Pulmonary artery endothelial cell (primary cell): ENCODE measurements around the gene DUSP19. TPM values are rescaled to one million over a fixed set of nuclear protein-coding genes. Genes with fewer than 3 reads are reported as not detected.
"Not testable (repeated sequence)": the region's sequence is repeated elsewhere in the genome, so short reads cannot be mapped to it uniquely, and the experiment has no call there.

Source experiments
- DNase-seq: peaks from one replicate; pipeline ENCODE4 v3.0.0-alpha.2; 2011; ENCODE audit warnings: low read depth, low spot score
- total RNA-seq: library from RNA; depleted of rRNA; stranded (reverse); fragments of >200 nt; gene quantifications from 2 replicates; pipeline ENCODE4 v1.2.3, GENCODE V29; 2014

DUSP19 gene, protein sequence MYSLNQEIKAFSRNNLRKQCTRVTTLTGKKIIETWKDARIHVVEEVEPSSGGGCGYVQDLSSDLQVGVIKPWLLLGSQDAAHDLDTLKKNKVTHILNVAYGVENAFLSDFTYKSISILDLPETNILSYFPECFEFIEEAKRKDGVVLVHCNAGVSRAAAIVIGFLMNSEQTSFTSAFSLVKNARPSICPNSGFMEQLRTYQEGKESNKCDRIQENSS
- total RNA-seq = 2.1 and 4.5 TPM in 2 replicates

- peak; percentile 69 for DNase-seq
These were observed at the start of gene DUSP19 for GRCh38 chr2:183078464-183079138. Gene DUSP19 (plus strand): TSS chr2:183078747. CDS start chr2:183078934, 187 bp downstream.

DNA sequence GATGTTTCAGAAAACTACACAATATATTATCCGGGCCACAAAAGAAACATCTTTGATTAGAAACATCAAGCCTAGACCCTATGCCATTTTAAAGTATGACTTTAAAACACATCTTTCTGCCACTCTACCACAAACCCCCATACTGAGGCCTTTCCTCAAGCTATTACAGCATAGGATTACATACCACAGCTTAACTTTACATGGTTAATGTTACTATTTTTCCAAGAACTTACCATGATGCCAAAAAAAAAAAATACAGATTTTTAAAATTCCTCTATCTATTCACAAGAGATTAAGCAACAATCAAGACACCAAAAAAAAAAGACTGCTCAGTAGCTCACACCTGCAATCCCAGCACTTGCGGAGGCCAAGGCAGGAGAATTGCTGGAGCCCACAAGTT lies 49.3 kb upstream of the DUSP19 start:
- DNase-seq = no peak

DNA sequence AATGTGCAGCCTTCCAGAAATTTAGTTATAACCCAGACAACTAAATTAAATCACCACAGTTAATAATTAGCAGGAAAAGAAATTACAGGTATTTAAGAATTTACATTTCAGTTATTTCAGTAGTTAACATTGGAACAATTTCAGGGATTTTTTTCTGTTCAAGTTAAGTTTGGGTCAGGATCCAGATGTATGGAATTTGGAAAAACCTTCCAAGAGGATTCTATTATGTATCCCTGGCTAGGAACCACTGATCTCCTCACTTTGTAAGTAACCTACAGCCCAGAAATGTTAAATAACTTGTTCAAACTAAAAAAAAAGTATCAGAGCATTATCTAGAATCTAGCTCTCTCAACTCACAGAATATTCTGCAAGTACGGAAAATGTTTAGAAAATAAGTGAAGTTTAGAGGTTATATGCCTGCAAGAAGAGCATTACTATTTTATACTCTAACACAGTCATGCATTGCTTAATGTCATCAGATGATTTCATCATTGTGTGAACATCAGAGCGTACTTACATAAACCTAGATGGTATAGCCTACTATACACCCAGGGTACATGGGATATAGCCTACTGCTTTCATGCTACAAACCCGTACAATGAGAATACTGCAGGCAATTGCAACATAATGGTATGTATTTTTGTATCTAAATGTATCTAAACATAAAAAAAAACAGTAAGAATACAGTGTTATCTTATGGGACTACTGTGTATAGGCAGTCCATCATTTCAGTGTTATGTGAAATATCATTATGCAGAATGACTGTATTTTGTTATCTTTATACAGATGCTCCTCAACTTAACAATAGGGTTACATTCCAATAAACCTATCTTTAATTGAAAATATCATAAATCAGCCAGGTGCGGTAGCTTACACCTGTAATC lies 46.4 kb upstream of the DUSP19 start:
- no peak for DNase-seq

DNA sequence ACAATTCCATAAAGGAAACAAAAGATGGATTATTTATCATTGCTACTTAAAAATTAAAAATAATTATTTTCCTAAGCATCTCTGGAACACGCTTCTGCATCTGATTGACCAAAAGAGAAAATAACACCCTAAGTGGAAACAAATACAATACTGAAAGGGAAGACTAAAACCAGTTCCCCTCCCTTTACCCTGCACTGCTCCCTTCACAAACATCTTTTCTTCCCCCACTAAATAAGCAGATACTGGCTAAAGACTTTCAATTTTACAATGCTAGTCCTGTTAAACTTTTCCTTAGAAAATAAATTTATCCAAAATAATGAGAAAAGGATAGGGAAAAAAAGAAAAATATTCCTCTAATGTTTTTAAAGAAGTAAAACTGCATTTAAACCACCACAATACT lies 44.6 kb upstream of the DUSP19 start:
- DNase-seq = no peak

GRCh38 chr2:183034806-183035205 lies 43.7 kb upstream of the DUSP19 start:
- DNase-seq = no peak

DNA sequence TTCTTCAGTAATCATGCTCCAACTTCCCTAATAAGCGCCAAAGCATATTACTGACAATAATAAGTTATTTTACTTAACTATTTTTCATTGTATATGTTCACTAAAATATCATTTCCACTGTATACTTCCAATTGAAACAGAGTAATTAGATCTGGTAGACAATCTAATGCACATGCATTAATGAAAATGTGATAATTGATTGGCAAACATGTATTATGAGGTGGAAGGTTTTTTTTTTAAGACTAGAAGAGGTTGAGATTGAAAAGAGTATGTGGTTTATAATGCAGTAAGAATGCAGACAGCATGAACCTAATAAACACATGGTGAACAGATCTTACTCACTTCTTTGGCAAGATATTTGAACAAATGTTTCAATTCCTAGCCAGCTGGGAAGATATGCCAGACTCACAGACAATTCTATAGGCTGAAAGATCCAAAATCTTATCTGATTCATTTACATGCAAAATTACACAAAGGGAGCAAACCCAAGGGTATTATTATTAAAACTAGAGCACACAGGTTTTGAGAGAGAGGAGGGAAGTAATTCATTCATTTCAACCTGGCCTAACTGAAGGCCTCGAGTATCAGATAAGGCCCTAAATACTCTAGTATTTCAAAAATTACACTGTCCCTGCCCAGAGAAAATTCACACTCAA lies 43.1 kb upstream of the DUSP19 start:
- DNase-seq = no peak

DNA sequence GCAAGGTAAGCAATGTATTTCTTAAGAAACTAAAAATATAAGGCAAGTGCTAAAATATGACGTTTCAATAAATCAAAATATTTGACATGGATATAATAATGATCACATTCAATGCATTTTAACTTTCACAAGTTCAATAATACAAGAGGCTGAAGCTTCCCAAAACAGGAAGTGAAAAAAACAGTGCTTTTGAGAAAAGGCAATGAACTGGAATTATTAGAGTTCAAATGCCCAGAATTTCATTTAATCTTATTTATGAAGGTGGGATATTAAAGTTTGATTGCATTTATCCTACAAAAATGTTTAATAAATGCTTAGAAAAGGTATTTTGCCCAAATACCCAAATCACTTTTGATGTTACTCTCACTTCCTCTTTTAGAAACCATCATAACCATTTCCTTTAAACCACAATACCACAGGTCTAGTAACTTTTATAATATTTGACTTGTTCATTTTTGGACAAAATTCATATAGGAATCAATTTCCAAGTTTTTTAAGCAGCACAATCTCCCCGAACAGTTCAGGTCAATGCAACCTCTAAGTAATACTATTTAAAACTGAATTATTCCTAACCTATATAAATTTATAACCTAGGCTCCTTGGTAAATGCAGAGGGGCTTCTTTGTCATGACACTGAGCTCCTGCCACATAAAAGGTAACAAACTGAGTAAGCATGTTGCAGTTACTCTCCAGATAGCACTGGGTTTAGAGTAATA lies 42.4 kb upstream of the DUSP19 start:
- DNase-seq = no peak

DNA sequence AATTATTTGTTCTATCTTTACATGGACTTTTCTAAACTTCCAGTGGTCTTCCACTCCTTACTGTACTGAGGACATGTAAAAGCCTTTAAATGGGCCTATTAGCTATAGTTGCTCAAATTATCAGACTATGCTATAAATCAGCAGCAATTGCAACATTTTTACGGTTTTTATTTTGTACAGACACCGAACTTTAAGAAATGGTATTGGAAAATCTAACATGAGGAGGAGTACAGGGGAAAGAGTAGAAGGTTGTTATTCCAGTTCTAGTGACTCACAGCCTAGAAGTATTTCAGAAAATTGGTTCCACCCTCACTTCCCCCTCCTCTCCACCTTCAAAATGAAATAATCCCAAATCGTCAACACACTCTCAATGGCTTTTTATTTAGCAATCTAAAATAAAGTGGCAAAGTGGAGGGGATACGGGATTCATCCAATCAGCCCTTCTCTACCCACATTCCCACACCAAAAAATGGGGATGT lies 41.4 kb upstream of the DUSP19 start:
- DNase-seq = no peak

DNA sequence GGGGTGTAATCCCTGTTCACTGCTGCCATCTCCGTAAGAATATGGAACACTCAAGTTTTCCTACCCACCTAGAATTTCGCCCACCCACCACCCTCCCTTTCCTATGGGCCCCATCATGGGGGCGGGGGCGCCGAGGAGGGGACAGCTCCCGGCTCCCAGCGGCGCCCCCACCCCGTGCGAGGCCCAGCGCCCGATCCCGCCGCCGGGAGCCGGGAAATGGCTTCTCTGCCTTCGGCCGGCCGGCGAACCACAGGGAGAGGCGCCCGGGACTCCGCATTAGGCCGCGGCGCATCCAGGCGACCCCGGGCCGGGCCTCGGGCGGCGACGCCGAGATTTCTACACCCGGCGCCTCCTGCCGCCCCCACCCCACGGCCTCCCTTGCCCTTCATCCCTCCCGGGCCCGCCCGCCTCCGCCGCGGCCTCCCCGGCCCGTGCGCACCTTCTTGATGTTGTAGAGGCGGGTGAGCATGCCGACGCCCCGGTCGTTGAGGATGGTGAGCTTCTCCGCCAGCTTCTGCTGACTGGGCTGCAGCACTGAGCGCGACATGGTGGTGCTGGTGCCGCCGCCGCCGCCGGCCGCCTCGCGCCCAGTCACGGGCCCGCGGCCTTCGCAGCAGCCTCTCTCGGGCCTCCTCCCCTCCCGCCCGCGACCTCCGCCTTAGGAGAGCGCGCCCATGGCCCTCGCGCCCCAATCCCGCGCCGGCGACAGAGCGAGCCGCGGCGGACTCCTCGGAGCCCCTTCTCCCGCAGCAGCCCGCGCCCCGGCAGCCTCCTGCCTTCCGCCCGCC lies 40.8 kb upstream of the DUSP19 start:
- peak; percentile 7 for DNase-seq

- peak; percentile 33 for DNase-seq
These were observed 39.9 kb upstream of the DUSP19 start, which contains the start of gene NCKAP1 for GRCh38 chr2:183038341-183039300. Gene NCKAP1 (minus strand): TSS chr2:183038457. CDS start chr2:183038099, 358 bp downstream.

DNA sequence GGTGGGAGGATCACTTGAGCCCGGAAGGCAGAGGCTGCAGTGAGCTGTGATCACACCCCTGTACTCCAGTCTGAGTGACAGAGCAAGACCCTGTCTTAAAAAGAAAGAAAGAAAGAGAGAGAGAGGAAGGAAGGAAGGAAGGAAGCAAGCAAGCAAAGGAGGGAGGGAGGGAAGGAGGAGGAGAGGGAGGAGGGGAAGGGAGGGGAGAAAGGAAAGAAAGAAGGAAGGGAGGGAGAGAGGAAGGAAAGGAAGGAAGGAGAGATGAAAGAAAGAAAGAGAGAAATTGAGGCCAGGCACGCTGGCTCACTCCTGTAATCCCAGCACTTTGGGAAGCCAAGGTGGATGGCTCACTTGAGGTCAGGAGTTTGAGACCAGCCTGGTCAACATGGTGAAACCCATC lies 37.9 kb upstream of the DUSP19 start:
- no peak for DNase-seq

DNA sequence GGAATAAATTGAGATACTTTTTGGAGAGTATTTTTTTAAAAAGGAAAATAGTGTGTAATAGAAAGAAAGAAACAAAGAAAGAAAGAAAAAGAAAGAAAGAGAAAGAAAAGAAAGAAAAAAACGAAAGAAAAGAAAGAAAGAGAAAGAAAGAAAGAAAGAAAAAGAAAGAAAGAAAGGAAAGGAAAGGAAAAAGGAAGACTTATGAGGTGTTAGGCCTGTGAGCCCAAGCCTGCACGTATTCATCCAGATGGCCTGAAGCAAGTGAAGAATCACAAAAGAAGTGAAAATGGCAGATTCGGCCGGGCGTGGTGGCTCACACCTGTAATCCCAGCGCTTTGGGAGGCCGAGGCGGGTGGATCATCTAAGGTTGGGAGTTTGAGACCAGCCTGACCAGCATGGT lies 35.0 kb upstream of the DUSP19 start:
- DNase-seq = not testable (repeated sequence)

DNA sequence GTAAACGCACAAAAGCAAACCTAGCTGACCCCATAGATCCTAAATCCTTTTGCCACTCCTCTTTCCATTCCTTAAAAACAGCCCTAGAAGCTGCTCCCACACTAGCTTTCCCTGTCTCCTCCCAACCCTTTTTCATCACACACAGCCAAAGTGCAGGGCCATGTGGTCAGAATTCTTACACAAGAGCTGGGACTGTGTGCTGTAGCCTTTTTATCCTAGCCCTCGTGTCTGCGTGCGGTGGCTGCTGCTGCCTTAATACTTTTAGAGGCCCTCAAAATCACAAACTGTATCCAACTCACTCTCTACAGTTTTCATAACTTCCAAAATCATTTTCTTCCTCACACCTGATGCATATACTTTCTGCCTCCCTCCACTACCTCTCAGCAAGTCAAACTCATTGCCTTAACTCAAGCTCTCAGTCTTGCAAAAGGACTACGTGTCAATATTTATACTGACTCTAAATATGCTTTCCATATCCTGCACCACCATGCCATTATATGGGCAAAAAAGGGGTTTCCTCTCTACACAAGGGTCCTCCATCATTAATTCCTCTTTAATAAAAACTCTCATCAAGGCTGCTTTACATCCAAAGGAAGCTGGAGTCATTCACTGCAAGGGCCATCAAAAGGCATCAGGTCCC lies 30.9 kb upstream of the DUSP19 start:
- DNase-seq = not testable (repeated sequence)

DNA sequence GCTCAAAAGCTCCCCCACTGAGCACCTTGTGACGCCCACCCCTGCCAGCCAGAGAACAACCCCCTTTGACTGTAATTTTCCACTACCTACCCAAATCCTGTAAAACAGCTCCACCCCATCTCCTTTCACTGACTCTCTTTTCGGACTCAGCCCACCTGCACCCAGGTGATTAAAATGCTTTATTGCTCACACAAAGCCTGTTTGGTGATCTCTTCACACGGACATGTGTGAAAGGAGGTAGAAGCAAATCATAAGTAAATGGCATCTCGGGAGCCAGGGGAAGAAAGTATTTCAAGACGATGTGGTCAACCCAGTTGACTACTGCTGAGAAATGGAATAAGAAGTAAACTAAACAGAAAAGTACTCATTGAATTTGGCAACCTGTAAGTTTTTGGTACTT lies 29.1 kb upstream of the DUSP19 start:
- no peak for DNase-seq

DNA sequence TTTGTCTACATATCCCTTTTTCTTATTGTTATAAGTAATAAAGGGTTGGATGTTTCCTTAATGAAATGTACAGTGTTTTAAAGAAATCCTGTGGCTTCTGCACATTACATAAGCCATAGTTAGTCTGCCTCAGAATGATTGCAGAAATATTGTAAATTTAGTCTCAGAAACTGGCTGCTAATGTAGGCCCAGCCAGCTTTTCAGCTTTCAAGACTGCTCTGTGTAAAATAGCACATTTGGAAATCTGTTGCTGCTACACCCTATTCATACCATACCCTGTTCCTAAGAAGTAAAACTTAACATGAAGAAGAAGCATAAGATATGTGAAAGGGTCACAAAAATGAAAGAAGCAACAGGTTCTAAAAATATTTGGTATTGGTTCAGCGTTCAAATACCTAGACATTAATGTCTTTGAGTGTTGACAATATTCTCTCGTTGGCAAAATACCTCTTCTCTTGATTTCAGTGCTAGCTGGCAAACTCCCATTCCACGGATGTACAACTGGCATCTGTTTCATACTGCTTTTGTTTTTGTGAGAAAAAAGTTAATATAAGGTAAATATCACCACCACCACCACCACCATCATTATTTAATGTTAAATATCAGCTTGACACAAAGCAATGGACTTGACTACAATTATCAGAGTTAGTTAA lies 21.1 kb upstream of the DUSP19 start:
- DNase-seq = no peak

DNA sequence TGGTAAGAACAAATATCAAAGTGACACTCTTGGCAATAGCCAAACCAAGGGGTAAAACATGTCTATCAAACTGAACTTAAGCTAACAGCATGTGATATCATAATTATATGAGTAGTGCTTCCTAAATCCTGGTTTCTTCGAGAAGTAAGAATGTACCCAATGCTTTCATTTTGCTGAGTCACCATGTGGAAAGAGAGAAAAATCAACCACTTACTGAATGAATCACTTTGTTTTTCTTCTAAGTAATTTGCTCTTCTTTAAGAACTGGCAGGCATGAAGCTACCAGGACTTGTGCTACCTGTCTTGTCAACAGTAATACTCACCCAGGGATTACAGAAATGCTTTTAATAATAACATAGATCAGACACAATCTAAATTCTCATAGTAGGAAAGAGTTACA lies 19.0 kb upstream of the DUSP19 start:
- DNase-seq = no peak

DNA sequence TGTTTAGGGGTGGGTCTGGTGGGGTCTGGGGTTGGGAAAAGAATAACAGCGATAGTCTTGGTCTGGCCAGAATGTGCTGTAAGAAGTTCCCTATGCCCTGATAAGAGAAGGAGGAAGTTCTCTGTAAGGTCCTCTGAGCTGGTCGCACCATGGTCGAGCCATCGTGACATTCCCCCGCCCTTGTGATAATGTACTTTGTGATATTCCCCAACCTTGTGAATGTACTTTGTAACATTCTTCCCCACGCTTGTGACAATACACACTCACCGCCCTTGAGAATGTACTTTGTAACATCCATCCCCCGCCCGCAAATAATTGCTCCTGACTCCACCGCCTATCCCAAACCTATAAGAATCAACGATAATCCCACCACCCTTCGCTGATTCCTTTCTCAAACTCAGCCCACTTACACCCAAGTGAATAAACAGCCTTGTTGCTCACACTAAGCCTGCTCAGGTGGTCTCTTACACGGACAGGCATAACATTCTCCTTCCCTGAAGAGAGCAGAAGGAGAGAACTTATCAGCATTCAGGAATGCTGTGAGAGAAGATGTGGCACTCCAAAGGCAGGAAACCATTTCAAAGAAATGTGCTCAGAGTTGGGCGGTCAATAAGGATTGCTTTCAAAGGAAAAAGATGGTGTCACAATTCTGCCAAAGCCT lies 17.8 kb upstream of the DUSP19 start:
- DNase-seq = no peak
